K562 (cell line): Measurements from ENCODE around the gene N4BP2L1. TPM values are rescaled to one million over a fixed set of nuclear protein-coding genes. Genes with fewer than 3 reads are reported as not detected.

Experiments
- AFF4 ChIP-seq: sonication (generic); formaldehyde crosslinking; IDR thresholded peaks from 2 replicates; pipeline ENCODE4 v1.8.0; 2023; ENCODE audit warnings: mild to moderate bottlenecking, missing genetic modification reagents
- ATF7 ChIP-seq: fragments of 450-650 bp; IDR thresholded peaks from 2 replicates; pipeline ENCODE4 v1.7.1; 2014; ENCODE audit warnings: mild to moderate bottlenecking, moderate library complexity
- EP300 ChIP-seq: IDR thresholded peaks from 2 replicates; pipeline ENCODE4 v1.6.1; 2012; ENCODE audit warnings: low read length, improper control_type of control experiment
- KLF1 ChIP-seq: fragments of 450-650 bp; IDR thresholded peaks from 2 replicates; pipeline ENCODE4 v1.6.1; 2016; ENCODE audit warnings: missing genetic modification characterization, missing compliant biosample characterization
- MAX ChIP-seq: sonication (generic); formaldehyde crosslinking; IDR thresholded peaks from 2 replicates; pipeline ENCODE4 v1.9.0; 2022; ENCODE audit warnings: mild to moderate bottlenecking, missing genetic modification reagents
- SOX6 ChIP-seq: fragments of 450-650 bp; IDR thresholded peaks from 2 replicates; pipeline ENCODE4 v1.6.1; 2014; ENCODE audit warnings: mild to moderate bottlenecking
- TRIM25 ChIP-seq: fragments of 450-650 bp; IDR thresholded peaks from 2 replicates; pipeline ENCODE4 v1.7.0; 2016; ENCODE audit warnings: borderline replicate concordance
- ZNF407 ChIP-seq: fragments of 450-650 bp; IDR thresholded peaks from 2 replicates; pipeline ENCODE4 v1.6.1; 2016; ENCODE audit warnings: low read depth
- polyA plus RNA-seq, 8 experiments: library from polyadenylated mRNA; depleted of rRNA in 4 of 8; stranded (reverse) in 5 of 8; unstranded in 3 of 8; fragments of >200 nt; fragmentation: Nextera tagmentation in 2 of 8; fragmentation: Illumina TruSeq in 1 of 8; extraction: Ambion mirVana in 2 of 8; extraction: Trizol in 1 of 8; gene quantifications; 2 replicates each; pipeline versions ENCODE4 v1.2.1 to v1.2.3, GENCODE V29; 2011 to 2014; ENCODE audit warnings: inconsistent platforms in 1 of 8, missing spikeins in 1 of 8
- total RNA-seq, 7 experiments: library from RNA; depleted of rRNA in 6 of 7; stranded (reverse); fragments of >200 nt in 6 of 7; fragmentation: Illumina TruSeq in 2 of 7; extraction: Trizol in 2 of 7; gene quantifications; 2 replicates each; pipeline versions ENCODE4 v1.2.1 to v1.2.3, GENCODE V29; 2011 to 2021; ENCODE audit warnings: low replicate concordance in 1 of 7

Gene N4BP2L1
- total and polyA plus RNA-seq, 9 of the 15 experiments (the other 6 are each of a cell fraction or from before 2014, with no cell fraction given), result 0.06 to 0.33 (median 0.15) TPM; not detected in 1

- TF ChIP-seq ZNF407 (no peak), TRIM25 (no peak), AFF4 (CRISPR knock-in tag) (no peak), EP300 (no peak), KLF1 (tag) (no peak), ATF7 (no peak), MAX (CRISPR knock-in tag) (no peak), SOX6 (no peak)
Measured at GRCh38 chr13:32390048-32390447, 37.9 kb downstream of the N4BP2L1 start (continued).
